Measurements from ENCODE around the gene MIEF1.

The MIEF1 gene

GRCh38 chr22:39481054-39481453 is 21.0 kb upstream of the MIEF1 start:
- no peak for TF ChIP-seq PPARA (CRISPR knock-in tag; IDR thresholded peaks at IDR 0.05; ENCODE audit: borderline replicate concordance)
- TF ChIP-seq ESRRG (CRISPR knock-in tag; IDR thresholded peaks at IDR 0.05), result no peak
- TF ChIP-seq ZFP3 (CRISPR knock-in tag; IDR thresholded peaks at IDR 0.05), result no peak
- TF ChIP-seq ISL1 (CRISPR knock-in tag; IDR thresholded peaks at IDR 0.05), result no peak
- TF ChIP-seq TSHZ2 (CRISPR knock-in tag; IDR thresholded peaks at IDR 0.05), result no peak
- TF ChIP-seq GLIS3 (CRISPR knock-in tag; IDR thresholded peaks at IDR 0.05), result no peak
- TF ChIP-seq ZNF565 (CRISPR knock-in tag; conservative IDR thresholded peaks at IDR 0.05; ENCODE audit: low read depth), result no peak
- TF ChIP-seq RARB (CRISPR knock-in tag; IDR thresholded peaks at IDR 0.05), result no peak
- TF ChIP-seq CSDC2 (CRISPR knock-in tag; IDR thresholded peaks at IDR 0.05), result no peak
- TF ChIP-seq PATZ1 (CRISPR knock-in tag; IDR thresholded peaks at IDR 0.05; ENCODE audit: borderline replicate concordance), result no peak
- TF ChIP-seq ZFP30 (CRISPR knock-in tag; IDR thresholded peaks at IDR 0.05), result no peak
- TF ChIP-seq ARNTL (CRISPR knock-in tag; IDR thresholded peaks at IDR 0.05; ENCODE audit: borderline replicate concordance, low read depth), result no peak
- no peak for TF ChIP-seq ZNF70 (CRISPR knock-in tag; IDR thresholded peaks at IDR 0.05)
- no peak for TF ChIP-seq TOX (CRISPR knock-in tag; IDR thresholded peaks at IDR 0.05; ENCODE audit: borderline replicate concordance)
- TF ChIP-seq TCF4 (CRISPR knock-in tag; IDR thresholded peaks at IDR 0.05; ENCODE audit: borderline replicate concordance), result no peak
- no peak for TF ChIP-seq OSR1 (CRISPR knock-in tag; IDR thresholded peaks at IDR 0.05)
- TF ChIP-seq ZNF8 (CRISPR knock-in tag; IDR thresholded peaks at IDR 0.05), result no peak
- no peak for TF ChIP-seq ZC3H10 (CRISPR knock-in tag; IDR thresholded peaks at IDR 0.05)
- TF ChIP-seq SNAI2 (CRISPR knock-in tag; IDR thresholded peaks at IDR 0.05), result no peak
- no peak for ATAC-seq

- no peak for ATAC-seq
Observed at GRCh38 chr22:39481595-39481994, 20.5 kb upstream of the MIEF1 start.

More at GRCh38 chr22:39481595-39481994, 20.5 kb upstream of the MIEF1 start:
- no peak for TF ChIP-seq ZNF565 (CRISPR knock-in tag; conservative IDR thresholded peaks at IDR 0.05; ENCODE audit: low read depth)
- no peak for TF ChIP-seq TCF4 (CRISPR knock-in tag; IDR thresholded peaks at IDR 0.05; ENCODE audit: borderline replicate concordance)
- no peak for TF ChIP-seq RARB (CRISPR knock-in tag; IDR thresholded peaks at IDR 0.05)
- no peak for TF ChIP-seq CSRNP3 (CRISPR knock-in tag; IDR thresholded peaks at IDR 0.05)
- TF ChIP-seq TOX (CRISPR knock-in tag; IDR thresholded peaks at IDR 0.05; ENCODE audit: borderline replicate concordance), result no peak
- TF ChIP-seq ISL1 (CRISPR knock-in tag; IDR thresholded peaks at IDR 0.05), result no peak
- TF ChIP-seq ARNTL (CRISPR knock-in tag; IDR thresholded peaks at IDR 0.05; ENCODE audit: borderline replicate concordance, low read depth), result no peak
- TF ChIP-seq ZNF8 (CRISPR knock-in tag; IDR thresholded peaks at IDR 0.05), result no peak
- TF ChIP-seq CREB5 (CRISPR knock-in tag; IDR thresholded peaks at IDR 0.05; ENCODE audit: low read depth), result no peak
- TF ChIP-seq ZC3H10 (CRISPR knock-in tag; IDR thresholded peaks at IDR 0.05), result no peak
- TF ChIP-seq BACH2 (CRISPR knock-in tag; IDR thresholded peaks at IDR 0.05; ENCODE audit: borderline replicate concordance), result no peak
- TF ChIP-seq CSDC2 (CRISPR knock-in tag; IDR thresholded peaks at IDR 0.05), result no peak
- TF ChIP-seq TSHZ2 (CRISPR knock-in tag; IDR thresholded peaks at IDR 0.05), result no peak
- no peak for TF ChIP-seq ESRRG (CRISPR knock-in tag; IDR thresholded peaks at IDR 0.05)
- no peak for TF ChIP-seq GLIS3 (CRISPR knock-in tag; IDR thresholded peaks at IDR 0.05)
- TF ChIP-seq ZFP3 (CRISPR knock-in tag; IDR thresholded peaks at IDR 0.05), result no peak
- no peak for TF ChIP-seq ZFP30 (CRISPR knock-in tag; IDR thresholded peaks at IDR 0.05)
- TF ChIP-seq OSR1 (CRISPR knock-in tag; IDR thresholded peaks at IDR 0.05), result no peak
- TF ChIP-seq PPARA (CRISPR knock-in tag; IDR thresholded peaks at IDR 0.05; ENCODE audit: borderline replicate concordance), result no peak
- no peak for TF ChIP-seq SNAI2 (CRISPR knock-in tag; IDR thresholded peaks at IDR 0.05)

Measured in SK-N-SH treated with all-trans-retinoic acid at 6 μM for 48 hours (cell line).